ENCODE measurements around the gene HORMAD2.

DNA sequence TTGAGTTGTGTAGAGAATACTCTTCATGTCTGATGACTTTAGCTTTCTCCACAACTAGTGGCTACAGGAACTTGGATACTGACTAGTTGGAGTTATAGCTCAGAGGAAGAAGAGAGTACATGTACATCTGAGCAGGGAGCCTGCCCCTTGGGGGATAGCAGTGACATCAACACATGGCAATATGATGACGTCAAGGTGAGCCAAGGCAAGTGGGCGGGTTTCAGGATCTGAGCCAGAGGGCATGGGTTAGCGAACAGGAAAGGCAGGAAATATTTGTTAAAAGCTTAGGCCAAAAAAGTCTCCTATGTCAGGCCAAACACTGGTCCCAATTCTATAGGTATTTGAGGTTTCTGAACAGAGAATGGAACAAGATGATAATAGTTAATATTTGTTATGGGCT, 42.0 kb upstream of the HORMAD2 start:
- TF ChIP-seq, protein P1, sequence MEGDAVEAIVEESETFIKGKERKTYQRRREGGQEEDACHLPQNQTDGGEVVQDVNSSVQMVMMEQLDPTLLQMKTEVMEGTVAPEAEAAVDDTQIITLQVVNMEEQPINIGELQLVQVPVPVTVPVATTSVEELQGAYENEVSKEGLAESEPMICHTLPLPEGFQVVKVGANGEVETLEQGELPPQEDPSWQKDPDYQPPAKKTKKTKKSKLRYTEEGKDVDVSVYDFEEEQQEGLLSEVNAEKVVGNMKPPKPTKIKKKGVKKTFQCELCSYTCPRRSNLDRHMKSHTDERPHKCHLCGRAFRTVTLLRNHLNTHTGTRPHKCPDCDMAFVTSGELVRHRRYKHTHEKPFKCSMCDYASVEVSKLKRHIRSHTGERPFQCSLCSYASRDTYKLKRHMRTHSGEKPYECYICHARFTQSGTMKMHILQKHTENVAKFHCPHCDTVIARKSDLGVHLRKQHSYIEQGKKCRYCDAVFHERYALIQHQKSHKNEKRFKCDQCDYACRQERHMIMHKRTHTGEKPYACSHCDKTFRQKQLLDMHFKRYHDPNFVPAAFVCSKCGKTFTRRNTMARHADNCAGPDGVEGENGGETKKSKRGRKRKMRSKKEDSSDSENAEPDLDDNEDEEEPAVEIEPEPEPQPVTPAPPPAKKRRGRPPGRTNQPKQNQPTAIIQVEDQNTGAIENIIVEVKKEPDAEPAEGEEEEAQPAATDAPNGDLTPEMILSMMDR (IDR thresholded peaks at IDR 0.05): no peak
- TF ChIP-seq EZH2 (IDR thresholded peaks at IDR 0.05): no peak
- TF ChIP-seq EZH2phosphoT487 (IDR thresholded peaks at IDR 0.05): no peak
